B cell (primary cell): ENCODE results near the gene SUMO2. TPM values are rescaled to one million over a fixed set of nuclear protein-coding genes. Genes with fewer than 3 reads are reported as not detected.

Source experiments
- ATAC-seq: fragments of 200-7000 bp; cut with Tn5 transposase; one replicate; pipeline ENCODE4 v1.10.0; 2021; ENCODE audit warnings: low read depth, mild to moderate bottlenecking, moderate number of reproducible peaks, moderate library complexity
- CTCF ChIA-PET: fragments of 350-600 bp; sonication (Branson Sonifier 250); formaldehyde crosslinking; loops from one replicate; lab custom pipeline; 2021; ENCODE audit warnings: antibody characterized with exemption, inconsistent platforms; lab: Charles Lee
- POLR2A ChIA-PET: fragments of 350-600 bp; sonication (Branson Sonifier 250); formaldehyde crosslinking; loops from one replicate; lab custom pipeline; 2021; ENCODE audit warnings: antibody characterized with exemption; lab: Charles Lee
- DNase-seq: peaks from one replicate; pipeline ENCODE4 v3.0.0; 2013
- H2AFZ ChIP-seq: 2 replicates; pipeline ENCODE4 v1.6.1; 2012; ENCODE audit warnings: mild to moderate bottlenecking, low read depth, low read length; ENCODE audit not compliant: insufficient read depth, poor library complexity, severe bottlenecking
- H3K27ac ChIP-seq, 2 donors: 1 replicate in 1 of 2; 2 replicates in 1 of 2; pipeline ENCODE4 v1.5.1; 2012 to 2013; ENCODE audit warnings: low read length in 2 of 2, mild to moderate bottlenecking in 2 of 2, moderate library complexity in 1 of 2
- H3K27me3 ChIP-seq, 4 experiments: fragments of 200-600 bp in 1 of 4; sonication (generic) in 1 of 4; replicated peaks in 1 of 4; 1 replicate in 2 of 4; 2 replicates in 2 of 4; pipeline versions ENCODE4 v1.6.1 to v1.7.0; 2013 to 2016; ENCODE audit warnings: low read length in 3 of 4, mild to moderate bottlenecking in 2 of 4, mixed read lengths in 1 of 4, moderate library complexity in 1 of 4; ENCODE audit not compliant: insufficient read depth in 4 of 4, control insufficient read depth in 3 of 4; ENCODE audit errors: control extremely low read depth in 1 of 4
- H3K36me3 ChIP-seq, 2 experiments: replicated peaks in 1 of 2; 1 replicate in 1 of 2; 2 replicates in 1 of 2; pipeline versions ENCODE4 v1.6.1 to v1.7.1; 2013; ENCODE audit warnings: low read length in 1 of 2; ENCODE audit not compliant: insufficient read depth in 2 of 2, control insufficient read depth in 1 of 2; ENCODE audit errors: control extremely low read depth in 1 of 2, extremely low read depth in 1 of 2
- H3K4me1 ChIP-seq, 2 donors: fragments of 200-600 bp in 1 of 2; sonication (generic) in 1 of 2; 1 replicate in 1 of 2; 2 replicates in 1 of 2; pipeline versions ENCODE4 v1.5.1 to v1.6.1; 2013 to 2017; ENCODE audit warnings: low read length in 2 of 2; ENCODE audit not compliant: control insufficient read depth in 2 of 2, insufficient read depth in 2 of 2
- H3K4me2 ChIP-seq: replicated peaks from 2 replicates; pipeline ENCODE3; 2012; ENCODE audit warnings: mild to moderate bottlenecking, low read depth, low read length; ENCODE audit not compliant: poor library complexity, severe bottlenecking
- H3K4me3 ChIP-seq, 5 experiments: fragments of 200-600 bp in 1 of 5; sonication (generic) in 1 of 5; 1 replicate in 3 of 5; 2 replicates in 2 of 5; pipeline versions ENCODE4 v1.5.1 to v1.7.0; 2011 to 2016; ENCODE audit warnings: low read length in 4 of 5, mild to moderate bottlenecking in 4 of 5, low read depth in 2 of 5, control low read depth in 1 of 5, moderate library complexity in 1 of 5; ENCODE audit not compliant: insufficient read depth in 1 of 5; ENCODE audit errors: control extremely low read depth in 1 of 5, extremely low read depth in 1 of 5
- H3K79me2 ChIP-seq: fragments of 200-600 bp; sonication (generic); one replicate; pipeline ENCODE4 v1.6.0; 2016; ENCODE audit warnings: low read length; ENCODE audit not compliant: control insufficient read depth, insufficient read depth
- H3K9ac ChIP-seq: fragments of 200-600 bp; sonication (generic); 2 replicates; pipeline ENCODE4 v1.6.1; 2017; ENCODE audit warnings: mild to moderate bottlenecking, low read length, moderate library complexity
- H3K9me3 ChIP-seq, 3 donors: one replicate each; pipeline versions ENCODE4 v1.6.1 to v1.7.1; 2013; ENCODE audit warnings: low read length in 2 of 3; ENCODE audit not compliant: control insufficient read depth in 2 of 3, insufficient read depth in 1 of 3; ENCODE audit errors: control extremely low read depth in 1 of 3
- H4K20me1 ChIP-seq: 2 replicates; pipeline ENCODE4 v1.6.0; 2012; ENCODE audit warnings: mild to moderate bottlenecking, low read length; ENCODE audit not compliant: insufficient read depth, control insufficient read depth, poor library complexity, severe bottlenecking
- H3K27ac Mint-ChIP-seq: one replicate; pipeline ENCODE4 v1.8.0; 2021; ENCODE audit warnings: mixed read lengths
- H3K27me3 Mint-ChIP-seq: one replicate; pipeline ENCODE4 v1.8.0; 2021; ENCODE audit warnings: mixed read lengths
- H3K4me1 Mint-ChIP-seq: one replicate; pipeline ENCODE4 v1.8.0; 2021; ENCODE audit warnings: mixed read lengths
- H3K4me3 Mint-ChIP-seq: one replicate; pipeline ENCODE4 v1.8.0; 2021; ENCODE audit warnings: mixed read lengths
- H3K9me3 Mint-ChIP-seq: one replicate; pipeline ENCODE4 v1.8.0; 2022; ENCODE audit warnings: mixed read lengths; ENCODE audit not compliant: insufficient read depth
- CTCF ChIP-seq: fragments of 200-600 bp; IDR thresholded peaks from one replicate; pipeline ENCODE4 v1.8.0; 2022; ENCODE audit warnings: antibody characterized with exemption, mild to moderate bottlenecking
- EZH2 ChIP-seq: IDR thresholded peaks from 2 replicates; pipeline ENCODE4 v1.6.1; 2012; ENCODE audit warnings: borderline replicate concordance, low read depth, mild to moderate bottlenecking, moderate library complexity, low read length; ENCODE audit not compliant: insufficient read depth, poor library complexity, severe bottlenecking
- WGBS: methylation state at CpG from one replicate; pipeline ENCODE4 v1.1.5; 2013; ENCODE audit warnings: missing lambda C conversion rate; ENCODE audit not compliant: insufficient coverage; 5-methylcytosine and 5-hydroxymethylcytosine counted together
- intact Hi-C: fragments of 100-400 bp; cut with micrococcal nuclease; formaldehyde crosslinking; loops from one replicate; pipeline ENCODE4 v1.10.0; 2022
- polyA plus RNA-seq: library from polyadenylated mRNA; depleted of rRNA; stranded (reverse); fragments of >200 nt; gene quantifications from 2 replicates; pipeline ENCODE4 v1.2.3, GENCODE V29; 2012
- total RNA-seq, 2 donors: library from RNA; stranded (reverse); fragments of 120-200 nt in 1 of 2; gene quantifications; 1 replicate in 1 of 2; 2 replicates in 1 of 2; pipeline versions ENCODE4 v1.2.3 to v1.2.4, GENCODE V29; 2013 to 2022

Gene SUMO2
- total and polyA plus RNA-seq, 2 donors (not counting 1 experiment from before 2014, with no cell fraction given): 35.1 to 229 TPM

DNA sequence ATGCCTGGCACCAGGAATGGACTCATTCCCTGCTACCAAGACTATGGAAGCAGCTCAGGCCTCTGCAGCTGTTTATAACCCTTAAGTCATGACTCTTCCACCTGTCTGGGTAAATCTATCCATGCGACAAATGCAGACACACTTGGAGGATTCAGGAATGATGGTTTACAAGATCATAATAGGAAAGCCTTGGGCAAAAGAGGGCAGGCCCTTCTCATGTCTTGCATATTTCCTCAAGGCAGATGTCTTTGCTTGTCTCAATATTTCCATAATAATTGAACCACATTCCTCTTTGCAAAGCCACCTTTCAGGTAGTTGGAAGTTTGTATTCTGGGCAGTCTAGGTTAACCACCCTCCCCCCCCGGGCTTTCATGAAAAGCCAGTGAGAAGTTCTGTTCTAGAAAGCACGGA, 27.6 kb downstream of the SUMO2 start:
- Histone ChIP-seq H3K27me3 (no peaks in the 10 kb centered on the region), H3K9me3 (no peaks in the 10 kb centered on the region), H3K4me1 (peaks cover 15 to 27% of the 10 kb centered on the region in 2 donors), H2AFZ (peak overlapping the region; percentile 40), H3K27ac (no peak overlapping the region), H4K20me1 (peaks cover 8% of the 10 kb centered on the region), H3K4me3 (peak overlapping the region in 2 of 5 experiments; percentile 46 to 79), H3K79me2 (peaks cover 35% of the 10 kb centered on the region), H3K4me2 (peak overlapping the region; percentile 99), H3K9ac (no peak overlapping the region), H3K36me3 (no peaks in the 10 kb centered on the region)
- DNase-seq: no peak
- ATAC-seq: no peak
- peak overlapping the region; percentile 41 for H3K27ac Mint-ChIP-seq
- H3K4me1 Mint-ChIP-seq: peaks cover 26% of the 10 kb centered on the region
- ChIA-PET POLR2A (interaction anchor here (1.5 kb wide), 1 partner anchor 41 kb away, joined by 3 read pairs; no protein-coding TSS in a partner anchor), CTCF (interaction anchor here (1.0 to 1.5 kb wide), 3 partner anchors 24 to 41 kb away, joined by 3 to 14 read pairs (median 5); partner anchors contain the start of gene NT5C)
- WGBS: no CpG with 5 or more reads among the region's 3 CpGs
- no peaks in the 10 kb centered on the region for H3K9me3 Mint-ChIP-seq
- intact Hi-C loops: loop anchor here (2.0 kb wide), 2 partner anchors 46 to 108 kb away; partner anchors contain the start of genes ARMC7, ATP5PD and KCTD2
- TF ChIP-seq EZH2: no peak
- TF ChIP-seq CTCF: no peak
- H3K4me3 Mint-ChIP-seq: no peak overlapping the region
- no peaks in the 10 kb centered on the region for H3K27me3 Mint-ChIP-seq
